Measurements from ENCODE around the gene ARVCF. TPM values are rescaled to one million over a fixed set of nuclear protein-coding genes. Genes with fewer than 3 reads are reported as not detected.

ARVCF gene
- total RNA-seq, 1 donor from 2014 or later, result 52.6 TPM

- FAIRE-seq (no peak), DNase-seq (ENCODE audit: low spot score in 2 of 2) (peak in 1 of 2 donors; percentile 65)
Measured at GRCh38 chr22:20033045-20033706, 16.6 kb upstream of the ARVCF start.

DNA sequence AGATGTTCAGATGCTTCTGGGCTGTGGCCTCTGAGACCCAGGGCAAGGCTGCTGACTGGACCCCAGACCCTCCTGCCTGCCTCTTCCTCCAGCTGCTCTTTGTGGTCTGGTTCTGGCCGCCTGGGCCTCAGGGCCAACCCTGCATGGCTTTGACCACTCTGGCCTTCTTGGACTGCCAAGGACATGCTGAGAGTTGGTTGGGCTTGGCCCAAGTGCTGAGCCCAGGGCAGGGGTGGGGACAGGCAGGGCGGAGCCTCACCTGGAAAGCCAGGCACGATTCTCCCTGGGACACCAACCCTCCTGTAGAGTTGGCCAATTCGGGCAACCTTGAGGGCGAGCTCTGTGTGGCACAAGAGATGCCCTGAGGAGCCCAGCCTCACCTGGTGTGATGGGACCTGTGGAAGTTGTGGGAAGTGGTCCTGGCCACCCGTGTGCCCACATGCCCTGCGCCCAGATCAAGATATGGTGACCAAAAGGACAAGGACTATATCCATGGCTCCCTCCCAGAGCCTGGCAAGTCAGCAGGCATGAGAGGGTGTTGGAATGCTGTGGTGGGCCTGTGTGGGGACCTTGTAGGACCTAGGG, 15.9 kb upstream of the ARVCF start:
- DNase-seq (ENCODE audit: low spot score in 2 of 2), result no peak
- FAIRE-seq, result no peak

- FAIRE-seq, result no peak
Measured at GRCh38 chr22:20031732-20032406, 15.2 kb upstream of the ARVCF start.

DNA sequence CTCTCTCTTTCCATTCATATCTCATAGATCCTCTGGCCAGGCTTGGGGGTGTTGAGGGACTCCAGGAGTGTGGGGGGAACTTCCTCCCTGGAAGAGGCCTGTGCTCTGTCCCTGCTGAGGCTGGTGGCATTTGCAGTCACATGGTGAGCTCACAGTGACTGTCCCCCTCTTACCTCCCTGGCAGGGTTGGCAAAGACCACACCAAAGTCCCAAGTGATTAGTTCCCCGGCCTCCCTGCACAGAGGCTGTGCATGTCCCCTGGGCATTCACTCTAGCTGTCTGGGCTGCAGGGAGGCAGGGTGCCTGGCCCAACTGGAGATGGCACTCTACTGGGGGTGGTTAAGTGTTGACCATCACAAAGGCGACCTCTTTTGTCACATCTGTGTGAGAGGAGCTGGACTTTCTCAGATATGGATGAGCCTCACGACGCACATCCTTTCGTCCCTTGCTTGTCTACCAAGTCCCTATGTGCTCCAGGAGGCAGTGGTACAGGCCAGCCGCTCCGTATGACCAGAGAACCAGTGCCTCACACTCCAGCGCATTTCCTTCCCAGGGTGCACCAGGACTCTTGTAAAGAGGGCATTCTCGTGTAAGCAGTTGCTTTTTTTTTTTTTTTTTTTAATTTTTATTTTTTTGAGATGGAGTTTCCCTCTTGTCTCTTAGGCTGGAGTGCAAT, 13.1 kb upstream of the ARVCF start:
- no peak for DNase-seq (ENCODE audit: low spot score in 2 of 2)
- no peak for FAIRE-seq

More at GRCh38 chr22:20031732-20032406, 15.2 kb upstream of the ARVCF start:
- DNase-seq (ENCODE audit: low spot score in 2 of 2), result no peak

- FAIRE-seq (no peak), DNase-seq (ENCODE audit: low spot score in 2 of 2) (no peak)
Measured at GRCh38 chr22:20028855-20029549, 12.4 kb upstream of the ARVCF start.

- FAIRE-seq (no peak), DNase-seq (ENCODE audit: low spot score in 2 of 2) (no peak)
Measured at GRCh38 chr22:20027966-20028854, 11.6 kb upstream of the ARVCF start.

GRCh38 chr22:20026996-20027601, 10.5 kb upstream of the ARVCF start:
- no peak for FAIRE-seq

GRCh38 chr22:20026204-20026908, 9.7 kb upstream of the ARVCF start:
- no peak for FAIRE-seq
- no peak for DNase-seq (ENCODE audit: low spot score in 2 of 2)

More at GRCh38 chr22:20026996-20027601, 10.5 kb upstream of the ARVCF start:
- DNase-seq (ENCODE audit: low spot score in 2 of 2), result no peak

- no peak for FAIRE-seq
- no peak for DNase-seq (ENCODE audit: low spot score in 2 of 2)
Measured at GRCh38 chr22:20025401-20026203, 9.0 kb upstream of the ARVCF start.

DNA sequence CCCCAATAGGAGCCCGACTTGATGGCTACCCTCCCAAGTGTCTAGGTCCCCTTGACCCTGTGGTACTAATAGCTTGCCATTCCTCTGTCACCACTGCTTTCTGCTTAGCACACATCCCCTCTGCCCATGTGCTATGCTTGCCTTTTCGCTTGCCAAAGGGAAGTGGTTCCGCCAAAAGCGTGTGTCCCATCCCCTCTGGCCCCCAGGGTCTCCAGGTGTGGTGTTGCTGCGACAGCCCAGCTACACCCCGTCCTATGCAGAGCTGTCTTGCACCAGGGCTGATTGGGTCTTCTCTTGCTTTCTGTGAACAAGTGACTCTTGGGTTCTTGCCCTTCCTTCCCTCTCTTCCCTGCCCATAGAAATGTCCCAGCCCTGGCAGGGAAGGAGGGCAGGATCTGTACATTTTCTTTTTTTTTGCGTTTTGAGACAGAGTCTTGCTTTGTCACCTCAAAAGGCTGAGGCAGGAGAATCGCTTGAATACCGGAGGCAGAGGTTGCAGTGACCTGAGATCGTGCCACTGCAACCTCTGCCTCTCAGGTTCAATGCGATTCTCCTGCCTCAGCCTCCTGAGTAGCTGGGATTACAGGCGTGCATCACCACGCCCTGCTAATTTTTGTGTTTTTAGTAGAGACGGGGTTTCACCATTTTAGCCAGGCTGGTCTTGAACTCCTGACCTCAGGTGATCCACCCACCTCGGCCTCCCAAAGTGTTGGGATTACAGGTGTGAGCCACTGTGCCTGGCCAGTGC, 8.2 kb upstream of the ARVCF start:
- no peak for DNase-seq (ENCODE audit: low spot score in 2 of 2)
- no peak for FAIRE-seq

DNA sequence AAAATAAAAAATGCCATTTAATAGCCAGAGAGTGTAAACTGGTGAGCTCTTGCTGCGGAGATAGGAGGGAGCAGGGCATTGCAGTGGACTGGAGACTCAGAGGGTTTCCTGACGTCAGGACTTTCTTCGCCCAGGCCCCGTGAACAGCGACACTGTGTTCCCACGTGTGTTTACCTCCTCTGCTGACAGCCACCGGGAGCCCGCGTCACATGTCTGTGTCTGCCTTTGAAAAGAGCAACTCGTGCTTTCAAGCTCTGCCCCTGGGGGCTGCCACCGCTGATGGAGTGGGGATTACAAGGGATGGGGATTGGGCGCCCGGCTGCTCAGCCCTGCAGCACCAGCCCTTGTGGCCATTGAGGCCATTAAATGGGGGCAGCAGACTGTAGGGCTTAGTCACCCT, 7.6 kb upstream of the ARVCF start:
- DNase-seq (ENCODE audit: low spot score in 2 of 2), result no peak
- FAIRE-seq, result no peak

DNA sequence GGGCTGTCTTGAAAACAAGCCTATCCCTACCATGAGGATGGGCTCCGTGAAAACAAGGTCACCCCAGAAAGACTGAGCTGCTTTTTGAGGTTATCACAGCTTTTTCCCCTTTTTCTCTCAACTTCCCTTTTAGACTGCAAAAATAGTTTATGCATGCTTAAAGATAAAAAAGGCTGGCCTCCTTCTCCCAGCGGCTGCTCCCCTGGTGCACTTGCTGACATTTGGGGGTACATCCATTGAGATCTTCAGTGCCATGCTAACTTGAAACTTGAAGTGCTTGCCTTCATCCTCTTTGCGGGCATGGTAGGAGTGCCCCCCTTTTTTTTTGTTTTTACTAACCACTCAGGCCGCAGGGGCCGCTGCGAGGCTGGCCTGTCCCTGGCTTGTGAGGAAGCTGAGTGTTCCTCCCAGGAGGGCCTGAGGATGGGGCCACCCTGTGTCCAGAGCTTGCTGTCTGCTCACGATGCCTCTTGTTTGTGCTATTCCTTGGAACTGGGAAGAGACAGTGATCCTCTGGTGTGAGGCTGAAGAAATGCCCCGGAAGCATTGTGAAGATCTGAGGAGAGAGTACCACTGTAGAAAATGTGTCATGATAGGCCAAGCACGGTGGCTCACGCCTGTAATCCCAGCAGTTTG, 6.5 kb upstream of the ARVCF start:
- DNase-seq (ENCODE audit: low spot score in 2 of 2), result no peak
- no peak for FAIRE-seq

- DNase-seq (ENCODE audit: low spot score in 2 of 2) (no peak), FAIRE-seq (no peak)
Measured at GRCh38 chr22:20022231-20022977, 5.8 kb upstream of the ARVCF start.

DNA sequence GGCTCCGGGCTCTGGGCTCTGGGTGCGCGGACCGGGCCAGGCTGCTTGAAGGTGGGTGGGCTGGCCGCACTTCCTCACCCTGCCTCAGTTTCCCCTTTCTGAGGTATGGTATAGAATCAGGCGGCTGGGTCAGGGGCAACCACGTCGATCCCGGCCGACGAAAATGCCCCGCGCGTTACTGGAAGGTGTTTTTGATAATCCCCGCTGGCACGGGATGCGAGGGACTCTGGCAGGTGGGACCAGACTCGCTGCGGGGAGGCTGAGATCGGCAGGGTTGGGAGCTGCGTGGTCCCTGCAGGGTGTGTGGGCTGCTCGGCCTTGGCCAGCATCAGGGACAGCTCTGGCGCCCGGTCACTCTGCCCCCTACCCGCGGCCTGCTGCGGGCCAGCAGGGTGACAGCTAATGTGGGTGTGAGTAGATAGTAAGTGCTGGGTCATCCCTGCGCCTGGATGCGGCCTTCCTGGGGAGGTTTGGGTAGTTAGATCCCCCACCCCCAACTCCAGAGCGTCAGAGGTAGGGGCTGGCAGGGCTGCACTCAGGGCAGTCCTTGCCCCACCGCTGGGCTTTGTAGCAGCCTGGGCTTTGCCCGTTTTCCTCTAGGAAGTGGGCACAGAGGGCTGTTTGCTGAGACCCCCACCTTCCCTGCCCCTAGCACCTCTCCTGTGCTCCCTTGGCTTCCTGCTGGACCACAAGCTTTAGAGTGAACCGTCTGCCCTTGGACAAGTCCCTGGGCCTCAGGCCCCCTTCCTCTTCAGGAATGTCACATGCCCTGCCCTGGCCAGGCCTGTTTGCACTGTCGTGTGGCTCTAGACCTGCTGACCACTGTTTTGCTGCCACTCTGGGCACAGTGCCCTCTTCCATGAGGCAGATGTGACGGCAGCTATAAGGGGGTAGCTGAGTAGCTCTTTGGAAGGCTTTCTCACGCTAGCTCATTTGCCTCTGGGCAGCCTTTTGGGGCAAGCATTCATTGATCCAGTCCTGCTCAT, 4.9 kb upstream of the ARVCF start:
- FAIRE-seq, result no peak
- DNase-seq (ENCODE audit: low spot score in 2 of 2), result peak in 1 of 2 donors; percentile 62
